CD4-positive, alpha-beta T cell treated with Interleukin-21 for 1 hour (primary cell): ENCODE measurements around the gene ASCL3.
"Not testable (repeated sequence)": the region's sequence is repeated elsewhere in the genome, so short reads cannot be mapped to it uniquely, and the experiment has no call there.

Source experiments
- DNase-seq: peaks from one replicate; pipeline ENCODE4 v3.0.0-alpha.2; 2020

The ASCL3 gene

DNA sequence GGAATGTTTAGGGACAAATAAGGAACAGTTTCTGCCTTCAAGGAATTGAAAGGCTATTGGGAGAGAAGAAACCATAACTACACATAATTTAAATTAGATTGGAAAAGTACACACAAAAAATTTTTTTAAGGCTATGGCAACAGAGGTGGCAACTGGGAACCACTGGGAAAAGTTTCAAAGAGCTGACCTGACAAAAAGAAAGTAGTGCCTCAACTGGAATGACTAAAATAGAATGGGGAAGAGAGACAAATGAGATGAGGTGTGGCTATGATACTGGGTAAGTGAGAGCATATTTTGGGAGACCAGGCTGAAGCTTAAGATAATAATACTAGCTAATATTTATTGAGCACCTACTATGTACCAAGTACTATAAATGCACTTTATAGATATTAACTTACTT lies 34.7 kb downstream of the ASCL3 start:
- no peak for DNase-seq

DNA sequence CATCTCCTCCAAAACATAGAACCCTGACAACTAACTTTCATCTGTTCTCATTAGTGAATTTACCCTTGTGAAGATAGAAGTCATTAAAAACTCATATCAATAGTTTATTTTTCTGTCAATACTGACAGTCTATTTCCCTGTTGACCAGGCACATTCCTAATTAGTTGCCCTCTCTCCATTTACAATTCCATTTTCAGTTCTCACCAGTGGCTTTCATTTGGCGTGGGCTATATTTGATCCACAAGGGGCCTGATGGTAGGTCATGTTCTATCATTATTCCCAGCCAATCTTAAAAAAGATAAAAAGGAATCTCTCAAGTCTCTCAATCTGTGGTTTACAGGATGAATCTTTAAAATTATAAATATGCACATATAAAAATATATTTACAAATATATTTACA lies 35.7 kb downstream of the ASCL3 start:
- no peak for DNase-seq

GRCh38 chr11:8905528-8906165 lies 37.2 kb downstream of the ASCL3 start:
- DNase-seq: no peak

DNA sequence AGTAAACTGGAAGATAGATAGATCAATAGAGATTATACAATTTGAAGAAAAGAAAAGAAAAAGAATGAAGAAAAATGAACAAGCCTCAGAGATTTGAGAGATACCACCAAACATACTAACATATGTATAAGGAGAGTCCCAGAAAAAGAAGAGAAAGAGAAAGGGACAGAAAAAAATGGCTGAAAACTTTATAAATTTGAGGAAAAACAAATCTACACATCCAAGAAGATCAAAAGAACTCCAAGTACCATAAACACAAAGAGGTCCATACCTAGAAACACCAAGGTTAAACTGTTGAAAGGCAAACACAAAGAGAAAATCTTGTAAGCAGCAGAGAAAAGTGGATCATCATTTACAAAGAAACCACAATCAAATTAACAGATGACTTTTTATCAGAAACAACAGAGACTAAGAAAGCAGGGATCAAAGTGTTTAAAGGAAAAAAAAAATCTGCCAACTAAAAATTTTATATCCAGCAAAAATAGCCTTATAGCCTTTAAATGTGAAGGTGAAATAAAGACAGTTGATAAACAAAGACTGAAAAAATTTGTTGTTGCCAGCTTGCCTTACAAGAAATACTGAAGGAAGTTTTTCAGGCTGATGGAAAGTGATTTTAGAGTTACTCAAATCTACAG lies 43.6 kb downstream of the ASCL3 start:
- no peak for DNase-seq

- not testable (repeated sequence) for DNase-seq
These were observed 51.6 kb downstream of the ASCL3 start for GRCh38 chr11:8891185-8891584.
